ENCODE data around the gene MAPK10.
"Not testable (repeated sequence)": the region's sequence is repeated elsewhere in the genome, so short reads cannot be mapped to it uniquely, and the experiment has no call there.

The MAPK10 gene

GRCh38 chr4:86034616-86035015, 325.2 kb downstream of the MAPK10 start:
- no peak for DNase-seq (ENCODE audit: low read depth)

- DNase-seq (ENCODE audit: low read depth), result no peak
Measured at GRCh38 chr4:86033171-86033570, 326.7 kb downstream of the MAPK10 start.

GRCh38 chr4:86032476-86033022, 327.3 kb downstream of the MAPK10 start:
- DNase-seq (ENCODE audit: low read depth), result peak; percentile 37

- no peak for DNase-seq (ENCODE audit: low read depth)
Measured at GRCh38 chr4:86031927-86032326, 327.9 kb downstream of the MAPK10 start.

GRCh38 chr4:86026720-86027119, 333.1 kb downstream of the MAPK10 start:
- DNase-seq (ENCODE audit: low read depth), result no peak

- DNase-seq (ENCODE audit: low read depth), result not testable (repeated sequence)
Measured at GRCh38 chr4:86021671-86022070, 338.2 kb downstream of the MAPK10 start.

GRCh38 chr4:86019906-86020305, 339.9 kb downstream of the MAPK10 start:
- no peak for DNase-seq (ENCODE audit: low read depth)

GRCh38 chr4:86019362-86019761, 340.5 kb downstream of the MAPK10 start:
- DNase-seq (ENCODE audit: low read depth), result no peak

- DNase-seq (ENCODE audit: low read depth), result no peak
Measured at GRCh38 chr4:86015412-86016350, 344.2 kb downstream of the MAPK10 start.

GRCh38 chr4:86014599-86014998, 345.3 kb downstream of the MAPK10 start:
- no peak for DNase-seq (ENCODE audit: low read depth)

- DNase-seq (ENCODE audit: low read depth), result peak; percentile 16
Measured at GRCh38 chr4:86013621-86014020, 346.2 kb downstream of the MAPK10 start.

GRCh38 chr4:86011117-86011516, 348.7 kb downstream of the MAPK10 start:
- peak; percentile 73 for DNase-seq (ENCODE audit: low read depth)

GRCh38 chr4:86007042-86007441, 352.8 kb downstream of the MAPK10 start:
- DNase-seq (ENCODE audit: low read depth), result no peak

- no peak for DNase-seq (ENCODE audit: low read depth)
Measured at GRCh38 chr4:86006057-86006456, 353.8 kb downstream of the MAPK10 start.

- no peak for DNase-seq (ENCODE audit: low read depth)
Measured at GRCh38 chr4:86004030-86004429, 355.8 kb downstream of the MAPK10 start.

- no peak for DNase-seq (ENCODE audit: low read depth)
Measured at GRCh38 chr4:86001591-86001990, 358.3 kb downstream of the MAPK10 start.

GRCh38 chr4:85995361-85995760, 364.5 kb downstream of the MAPK10 start:
- no peak for DNase-seq (ENCODE audit: low read depth)

GRCh38 chr4:85994576-85994975, 365.3 kb downstream of the MAPK10 start:
- DNase-seq (ENCODE audit: low read depth), result no peak

- no peak for DNase-seq (ENCODE audit: low read depth)
Measured at GRCh38 chr4:85993641-85994040, 366.2 kb downstream of the MAPK10 start.

GRCh38 chr4:85986266-85986665, 373.6 kb downstream of the MAPK10 start:
- DNase-seq (ENCODE audit: low read depth), result no peak

- no peak for DNase-seq (ENCODE audit: low read depth)
Measured at GRCh38 chr4:85979276-85979675, 380.6 kb downstream of the MAPK10 start.

- DNase-seq (ENCODE audit: low read depth), result no peak
Measured at GRCh38 chr4:85970535-85970934, 389.3 kb downstream of the MAPK10 start.
